Thyroid gland (tissue), 4 donors: ENCODE data around the gene SLC36A2.

ENCODE experiments used
- POLR2A ChIP-seq, 2 donors: fragments of 450-650 bp; IDR thresholded peaks; one replicate each; pipeline ENCODE4 v1.6.1; 2017; ENCODE audit warnings: antibody characterized with exemption in 2 of 2, mild to moderate bottlenecking in 2 of 2, moderate library complexity in 1 of 2
- TF ChIP-seq, protein P1 (sequence below), 6 experiments: fragments of 200-600 bp in 3 of 6; fragments of 450-650 bp in 3 of 6; sonication (generic) in 3 of 6; IDR thresholded peaks; one replicate each; pipeline ENCODE4 v1.5.1; 2016 to 2019; ENCODE audit warnings: antibody characterized with exemption in 6 of 6, mild to moderate bottlenecking in 2 of 6, inconsistent platforms in 1 of 6, moderate library complexity in 1 of 6

DNA sequence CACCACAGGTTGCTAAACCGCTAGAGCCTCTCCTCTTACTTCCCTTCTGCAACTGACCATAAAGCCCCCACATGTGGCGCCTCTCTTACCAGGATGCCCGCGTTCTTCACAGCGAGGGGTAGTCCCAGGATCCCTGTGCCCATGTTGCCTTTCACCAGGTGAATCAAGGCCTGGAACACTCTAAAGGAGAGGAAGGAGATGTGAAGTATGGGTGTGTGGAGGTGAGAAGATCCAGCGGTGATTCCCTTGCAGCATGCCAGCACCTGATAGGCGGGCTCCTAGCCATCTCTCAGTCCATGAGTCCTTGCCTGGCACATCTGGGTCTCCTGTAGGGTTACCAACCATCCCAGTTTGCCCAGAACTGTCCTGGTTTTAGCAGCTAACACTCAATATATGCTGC, 3.3 kb downstream of the SLC36A2 start:
- TF ChIP-seq, protein P1, sequence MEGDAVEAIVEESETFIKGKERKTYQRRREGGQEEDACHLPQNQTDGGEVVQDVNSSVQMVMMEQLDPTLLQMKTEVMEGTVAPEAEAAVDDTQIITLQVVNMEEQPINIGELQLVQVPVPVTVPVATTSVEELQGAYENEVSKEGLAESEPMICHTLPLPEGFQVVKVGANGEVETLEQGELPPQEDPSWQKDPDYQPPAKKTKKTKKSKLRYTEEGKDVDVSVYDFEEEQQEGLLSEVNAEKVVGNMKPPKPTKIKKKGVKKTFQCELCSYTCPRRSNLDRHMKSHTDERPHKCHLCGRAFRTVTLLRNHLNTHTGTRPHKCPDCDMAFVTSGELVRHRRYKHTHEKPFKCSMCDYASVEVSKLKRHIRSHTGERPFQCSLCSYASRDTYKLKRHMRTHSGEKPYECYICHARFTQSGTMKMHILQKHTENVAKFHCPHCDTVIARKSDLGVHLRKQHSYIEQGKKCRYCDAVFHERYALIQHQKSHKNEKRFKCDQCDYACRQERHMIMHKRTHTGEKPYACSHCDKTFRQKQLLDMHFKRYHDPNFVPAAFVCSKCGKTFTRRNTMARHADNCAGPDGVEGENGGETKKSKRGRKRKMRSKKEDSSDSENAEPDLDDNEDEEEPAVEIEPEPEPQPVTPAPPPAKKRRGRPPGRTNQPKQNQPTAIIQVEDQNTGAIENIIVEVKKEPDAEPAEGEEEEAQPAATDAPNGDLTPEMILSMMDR (IDR thresholded peaks at IDR 0.05): no peak
- TF ChIP-seq POLR2A (IDR thresholded peaks at IDR 0.05): no peak
